ENCODE measurements around the gene HP. TPM values are rescaled to one million over a fixed set of nuclear protein-coding genes. Genes with fewer than 3 reads are reported as not detected.

The HP gene
- total and polyA plus RNA-seq, 2 of the 8 experiments (the other 6 are each of a cell fraction or from before 2014, with no cell fraction given) = not detected

DNA sequence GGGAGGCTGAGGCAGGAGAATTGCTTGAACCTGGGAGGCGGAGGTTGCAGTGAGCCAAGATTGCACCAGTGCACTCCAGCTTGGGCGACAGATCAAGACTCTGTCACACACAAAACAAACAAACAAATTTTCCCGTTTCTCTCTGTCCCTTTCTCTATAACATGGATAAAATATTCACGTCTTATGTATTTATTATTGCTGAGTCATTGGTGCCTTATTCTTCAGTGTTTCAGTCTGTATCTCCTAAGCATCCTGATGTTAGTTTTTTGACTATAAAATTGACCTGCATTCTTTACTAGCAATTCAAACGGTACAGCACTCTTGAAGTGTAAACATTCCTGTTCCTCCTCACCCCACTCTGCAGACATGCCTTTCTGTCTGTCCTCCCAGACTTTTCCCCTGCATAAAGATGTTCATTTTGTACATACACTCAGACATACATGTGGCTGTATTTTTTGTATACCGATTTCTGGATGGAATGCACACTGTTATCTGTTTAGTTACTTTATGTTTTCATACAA lies 29.4 kb upstream of the HP start:
- H2BK120ac ChIP-seq (replicated peaks; ENCODE audit: low read depth, low read length) = no peak overlapping the region
- H3K23ac ChIP-seq (ENCODE audit: insufficient read length) = no peak overlapping the region
- no peaks in the 10 kb centered on the region for H3K9me3 ChIP-seq (ENCODE audit: insufficient read depth in 2 of 2, low read depth in 1 of 2, low read length in 1 of 2)
- H2AFZ ChIP-seq (ENCODE audit: low read length) = no peak overlapping the region
- no peak overlapping the region for H4K91ac ChIP-seq (replicated peaks; ENCODE audit: insufficient read length, low read length)
- POLR2A ChIA-PET (ENCODE audit: partially characterized antibody) = interaction anchor here (1.3 to 2.2 kb wide), 2 partner anchors 10 to 48 kb away, joined by 3 to 5 read pairs; no protein-coding TSS in a partner anchor
- H4K8ac ChIP-seq (ENCODE audit: extremely low read depth, insufficient read depth, low read length) = no peak overlapping the region
- H2BK5ac ChIP-seq (ENCODE audit: low read depth, low read length) = no peak overlapping the region
- no peaks in the 10 kb centered on the region for H3K23me2 ChIP-seq (ENCODE audit: low read depth, low read length)
- H3K4me2 ChIP-seq (ENCODE audit: insufficient read depth in 1 of 2, low read depth in 2 of 2, low read length in 2 of 2) = no peak overlapping the region
- no peak overlapping the region for H2AK5ac ChIP-seq (ENCODE audit: low read depth, low read length)
- H3K36me3 ChIP-seq (ENCODE audit: control insufficient read depth in 2 of 4, insufficient read depth in 4 of 4, low read length in 3 of 4) = peaks cover 7 to 29% (median 17%) of the 10 kb centered on the region in 4 experiments; a peak in 7 of 8 replicates
- no peaks in the 10 kb centered on the region for H3K79me1 ChIP-seq (ENCODE audit: low read depth, low read length)
- H3K9ac ChIP-seq (replicated peaks in 1 of 4; ENCODE audit: extremely low read depth in 1 of 4, low read depth in 3 of 4, low read length in 3 of 4) = no peak overlapping the region
- no peak overlapping the region for H2BK12ac ChIP-seq (ENCODE audit: low read depth, low read length)
- no peak overlapping the region for H3K4ac ChIP-seq (replicated peaks; ENCODE audit: insufficient read length, low read depth, low read length)
- no peak overlapping the region for H3K18ac ChIP-seq (ENCODE audit: extremely low read depth, low read length)
- DNase-seq (ENCODE audit: low read depth in 1 of 2, low spot score in 2 of 2) = no peak
- H3K27me3 ChIP-seq (replicated peaks in 1 of 4; ENCODE audit: control insufficient read depth in 3 of 4, extremely low read depth in 1 of 4, insufficient read depth in 3 of 4, low read length in 3 of 4) = no peaks in the 10 kb centered on the region
- FAIRE-seq = no peak
- 90% methylated on average over 6 of the region's 6 CpGs; no CpG with 5 or more reads in 1 of the 2 experiments for WGBS, 2 experiments (ENCODE audit: extremely low coverage in 1 of 2, insufficient coverage in 1 of 2, insufficient read length in 1 of 2, insufficient replicate concordance in 2 of 2, low coverage in 1 of 2, low lambda C conversion rate in 2 of 2, missing lambda C conversion rate in 1 of 2)
- no peak overlapping the region for H3K56ac ChIP-seq (replicated peaks; ENCODE audit: insufficient read length, low read depth, low read length)
- H3K14ac ChIP-seq (ENCODE audit: insufficient read length) = no peak overlapping the region
- H2BK15ac ChIP-seq (ENCODE audit: low read length) = no peak overlapping the region
- no peaks in the 10 kb centered on the region for H3K79me2 ChIP-seq (ENCODE audit: control insufficient read depth in 1 of 2, insufficient read depth in 2 of 2, low read length in 2 of 2)
- H4K5ac ChIP-seq (ENCODE audit: insufficient read length, low read depth, low read length) = no peak overlapping the region
- H2BK20ac ChIP-seq (ENCODE audit: low read length) = no peak overlapping the region
- H3K4me3 ChIP-seq (ENCODE audit: extremely low read depth in 1 of 4, insufficient read depth in 2 of 4, low read depth in 3 of 4, low read length in 4 of 4) = no peak overlapping the region
- H3K4me1 ChIP-seq (replicated peaks in 1 of 4; ENCODE audit: control insufficient read depth in 3 of 4, insufficient read depth in 4 of 4, low read length in 3 of 4) = no peaks in the 10 kb centered on the region
- CTCF ChIA-PET (ENCODE audit: partially characterized antibody) = interaction anchor here (1.7 kb wide), 1 partner anchor 100 kb away, joined by 5 read pairs; no protein-coding TSS in a partner anchor
- no peak overlapping the region for H3K27ac ChIP-seq (ENCODE audit: low read depth, low read length)
- H4K20me1 ChIP-seq (replicated peaks in 1 of 2; ENCODE audit: control insufficient read depth in 1 of 2, insufficient read depth in 2 of 2, low read length in 2 of 2) = peaks cover 0 to 3% of the 10 kb centered on the region in 2 experiments
- TF ChIP-seq BACH1 (IDR thresholded peaks at IDR 0.05; ENCODE audit: low read length) = no peak
- no peak for TF ChIP-seq E2F6 (IDR thresholded peaks at IDR 0.05)
- TF ChIP-seq, protein P1, sequence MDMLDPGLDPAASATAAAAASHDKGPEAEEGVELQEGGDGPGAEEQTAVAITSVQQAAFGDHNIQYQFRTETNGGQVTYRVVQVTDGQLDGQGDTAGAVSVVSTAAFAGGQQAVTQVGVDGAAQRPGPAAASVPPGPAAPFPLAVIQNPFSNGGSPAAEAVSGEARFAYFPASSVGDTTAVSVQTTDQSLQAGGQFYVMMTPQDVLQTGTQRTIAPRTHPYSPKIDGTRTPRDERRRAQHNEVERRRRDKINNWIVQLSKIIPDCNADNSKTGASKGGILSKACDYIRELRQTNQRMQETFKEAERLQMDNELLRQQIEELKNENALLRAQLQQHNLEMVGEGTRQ (IDR thresholded peaks at IDR 0.05; ENCODE audit: low read length) = no peak

Measured in H1 (cell line).